Large intestine (tissue), 3 donors: Measurements from ENCODE around the gene FASLG. TPM values are rescaled to one million over a fixed set of nuclear protein-coding genes. Genes with fewer than 3 reads are reported as not detected.

ENCODE experiments used
- DNase-seq, 2 donors: peaks; one replicate each; pipeline versions ENCODE4 v3.0.0 to v3.0.0-alpha.2; 2013
- H3K27ac ChIP-seq: one replicate; pipeline ENCODE4 v1.5.1; 2013; ENCODE audit warnings: low read length
- H3K27me3 ChIP-seq: 2 replicates; pipeline ENCODE4 v1.6.1; 2013; ENCODE audit warnings: low read length; ENCODE audit not compliant: control insufficient read depth, insufficient read depth
- H3K36me3 ChIP-seq: 2 replicates; pipeline ENCODE4 v1.6.1; 2013; ENCODE audit warnings: low read length; ENCODE audit not compliant: control insufficient read depth, insufficient read depth
- H3K4me1 ChIP-seq: one replicate; pipeline ENCODE4 v1.6.1; 2013; ENCODE audit warnings: low read length; ENCODE audit not compliant: control insufficient read depth, insufficient read depth
- H3K4me3 ChIP-seq: one replicate; pipeline ENCODE4 v1.5.1; 2013; ENCODE audit warnings: low read length
- H3K9me3 ChIP-seq: one replicate; pipeline ENCODE4 v1.6.1; 2013; ENCODE audit warnings: mild to moderate bottlenecking, low read depth, low read length, moderate library complexity; ENCODE audit not compliant: control insufficient read depth
- WGBS: methylation state at CpG from one replicate; pipeline ENCODE4 v1.1.5; 2013; ENCODE audit warnings: low lambda C conversion rate; ENCODE audit not compliant: insufficient coverage; 5-methylcytosine and 5-hydroxymethylcytosine counted together
- polyA plus RNA-seq: library from polyadenylated mRNA; unstranded; fragments of 120-200 nt; gene quantifications from one replicate; pipeline ENCODE4 v1.2.1, GENCODE V29; 2013

FASLG gene
- polyA plus RNA-seq, 1 donor = 1.3 TPM

GRCh38 chr1:172641492-172641891 is 17.4 kb upstream of the FASLG start:
- no peaks in the 10 kb centered on the region for H3K9me3 ChIP-seq
- H3K27me3 ChIP-seq = peaks cover 9% of the 10 kb centered on the region
- H3K27ac ChIP-seq = no peak overlapping the region
- no peak overlapping the region for H3K4me3 ChIP-seq
- no CpG with 5 or more reads among the region's 5 CpGs for WGBS
- H3K36me3 ChIP-seq = no peaks in the 10 kb centered on the region
- no peak for DNase-seq
- H3K4me1 ChIP-seq = no peaks in the 10 kb centered on the region

GRCh38 chr1:172642970-172643369 is 15.9 kb upstream of the FASLG start:
- WGBS = 100% methylated on average over 2 of the region's 6 CpGs
- Histone ChIP-seq H3K9me3 (no peaks in the 10 kb centered on the region), H3K4me1 (no peaks in the 10 kb centered on the region), H3K27me3 (peaks cover 9% of the 10 kb centered on the region), H3K36me3 (no peaks in the 10 kb centered on the region), H3K4me3 (no peak overlapping the region), H3K27ac (no peak overlapping the region)
- peak in 1 of 2 donors; percentile 8 for DNase-seq

DNA sequence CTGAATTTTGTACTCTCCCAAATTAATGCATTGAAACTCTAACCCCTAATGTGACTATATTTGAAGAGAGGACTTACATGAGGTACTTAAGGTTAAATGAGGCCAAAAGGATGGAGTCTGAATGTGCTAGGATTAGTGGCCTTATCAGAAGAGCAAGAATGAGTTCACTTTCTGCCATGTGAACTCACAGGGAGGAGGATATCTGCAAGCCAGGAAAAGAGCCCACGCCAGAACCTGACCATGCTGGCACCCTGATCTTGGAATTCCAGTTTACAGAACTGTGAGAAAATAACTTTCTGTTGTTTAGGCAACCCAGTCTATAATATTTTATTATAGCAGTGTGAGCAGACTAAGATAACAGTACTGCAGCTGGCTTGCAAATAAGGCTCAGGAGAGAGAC is 12.2 kb upstream of the FASLG start:
- H3K4me1 ChIP-seq = no peaks in the 10 kb centered on the region
- no peaks in the 10 kb centered on the region for H3K36me3 ChIP-seq
- H3K27me3 ChIP-seq = no peaks in the 10 kb centered on the region
- no CpG with 5 or more reads among the region's 1 CpG for WGBS
- H3K4me3 ChIP-seq = no peak overlapping the region
- H3K9me3 ChIP-seq = no peaks in the 10 kb centered on the region
- no peak for DNase-seq
- H3K27ac ChIP-seq = no peak overlapping the region

DNA sequence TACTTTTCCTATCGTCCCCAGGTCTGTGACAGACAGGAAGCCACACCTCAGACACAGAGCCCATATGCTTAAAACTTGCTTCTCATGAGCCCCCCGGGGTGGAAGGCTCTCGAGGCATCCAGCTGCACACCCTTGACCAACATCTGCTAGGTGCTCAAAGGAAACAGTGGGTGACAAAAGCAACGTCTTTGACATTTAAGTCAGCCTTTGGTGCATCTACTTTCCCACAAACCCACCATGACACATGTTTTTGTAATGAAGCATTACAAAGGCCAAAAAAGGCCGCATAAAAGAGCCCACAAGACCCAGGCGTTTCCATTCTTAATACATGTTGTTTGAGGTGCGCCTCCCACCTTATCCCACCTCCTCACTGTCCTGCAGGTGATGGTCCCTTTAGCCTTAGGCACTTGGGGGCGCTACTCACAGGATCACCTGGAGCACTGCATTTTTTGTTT is 11.8 kb upstream of the FASLG start:
- no peaks in the 10 kb centered on the region for H3K9me3 ChIP-seq
- WGBS = no CpG with 5 or more reads among the region's 8 CpGs
- H3K4me3 ChIP-seq = no peak overlapping the region
- H3K36me3 ChIP-seq = no peaks in the 10 kb centered on the region
- no peaks in the 10 kb centered on the region for H3K4me1 ChIP-seq
- DNase-seq = no peak
- no peak overlapping the region for H3K27ac ChIP-seq
- no peaks in the 10 kb centered on the region for H3K27me3 ChIP-seq

- Histone ChIP-seq H3K4me3 (no peak overlapping the region), H3K27ac (no peak overlapping the region), H3K4me1 (no peaks in the 10 kb centered on the region), H3K9me3 (no peaks in the 10 kb centered on the region), H3K27me3 (peaks cover 1% of the 10 kb centered on the region), H3K36me3 (no peaks in the 10 kb centered on the region)
- no peak for DNase-seq
- WGBS = 92% methylated on average over 3 of the region's 4 CpGs
These were observed 10.9 kb upstream of the FASLG start for GRCh38 chr1:172647987-172648386.

DNA sequence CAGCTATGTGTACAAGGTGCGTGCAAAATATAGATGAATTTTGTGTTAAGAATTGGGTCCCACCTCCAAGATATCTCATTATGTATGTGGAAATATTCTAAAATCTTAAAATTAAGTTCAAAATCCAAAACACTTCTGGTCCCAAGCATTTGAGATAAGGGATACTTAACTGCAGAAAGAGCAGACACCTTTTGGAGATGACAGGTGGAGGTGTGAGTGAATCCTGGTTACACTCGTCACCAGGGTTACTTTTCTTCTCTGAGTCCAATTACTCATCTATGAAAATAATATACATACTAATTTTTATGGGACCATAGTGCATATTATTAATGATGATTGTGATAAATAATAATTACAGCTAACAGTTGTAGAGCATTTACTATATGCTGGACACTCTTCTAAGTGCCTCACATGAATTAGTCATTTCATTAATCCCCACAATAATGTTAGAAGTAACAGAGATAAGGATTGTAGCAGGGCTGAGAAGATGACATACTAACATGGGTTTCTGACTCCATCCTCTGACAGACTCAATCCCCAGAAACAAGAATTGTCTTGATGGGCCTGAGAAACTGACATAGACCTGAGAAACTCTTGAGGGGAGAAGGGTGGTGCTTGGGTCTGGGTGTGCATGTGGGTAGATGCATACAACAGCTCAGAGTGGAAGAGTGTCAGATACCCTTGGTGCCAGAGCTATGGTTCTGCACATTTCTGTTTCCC is 8.3 kb upstream of the FASLG start:
- WGBS = 100% methylated on average over 1 of the region's 2 CpGs
- H3K36me3 ChIP-seq = no peaks in the 10 kb centered on the region
- no peak overlapping the region for H3K4me3 ChIP-seq
- H3K4me1 ChIP-seq = no peaks in the 10 kb centered on the region
- H3K27me3 ChIP-seq = peaks cover 3% of the 10 kb centered on the region
- no peak overlapping the region for H3K27ac ChIP-seq
- H3K9me3 ChIP-seq = no peaks in the 10 kb centered on the region
- no peak for DNase-seq

DNA sequence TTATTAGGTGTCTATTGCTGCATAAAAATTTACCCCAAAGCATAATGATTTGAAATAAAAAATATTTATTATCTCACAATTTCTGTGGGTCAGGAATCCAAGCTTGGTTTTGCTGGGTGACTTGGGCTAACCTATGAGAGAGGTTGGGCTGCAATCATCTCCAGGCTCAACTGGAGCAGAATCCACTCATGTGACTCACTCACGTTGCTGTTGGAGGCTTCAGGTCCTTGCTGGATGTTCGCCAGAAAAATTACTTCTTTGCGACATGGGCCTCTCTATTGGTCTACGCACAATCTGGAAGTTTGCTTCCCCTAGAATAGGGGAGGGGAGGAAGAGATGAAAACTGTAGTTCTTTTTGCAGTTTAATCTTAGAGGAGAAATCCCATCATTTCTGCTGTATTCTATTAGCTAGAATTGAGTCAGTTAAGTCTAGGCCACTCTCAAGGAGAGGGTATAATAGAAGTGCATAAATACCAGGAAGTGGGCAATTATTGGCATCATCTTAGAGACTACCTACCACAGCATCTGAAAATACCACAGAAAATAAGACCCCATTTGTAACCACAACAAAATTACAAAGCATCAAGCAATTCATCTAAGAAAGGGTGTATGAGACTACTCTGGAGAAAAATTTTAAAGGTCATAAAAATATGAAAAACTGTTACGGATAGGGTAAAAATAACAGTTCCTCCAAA is 5.7 kb upstream of the FASLG start:
- no peak overlapping the region for H3K27ac ChIP-seq
- DNase-seq = no peak
- H3K27me3 ChIP-seq = peaks cover 3% of the 10 kb centered on the region
- H3K36me3 ChIP-seq = no peaks in the 10 kb centered on the region
- H3K4me3 ChIP-seq = no peak overlapping the region
- H3K9me3 ChIP-seq = no peaks in the 10 kb centered on the region
- WGBS = 57% methylated on average over 1 of the region's 5 CpGs
- H3K4me1 ChIP-seq = no peaks in the 10 kb centered on the region

DNA sequence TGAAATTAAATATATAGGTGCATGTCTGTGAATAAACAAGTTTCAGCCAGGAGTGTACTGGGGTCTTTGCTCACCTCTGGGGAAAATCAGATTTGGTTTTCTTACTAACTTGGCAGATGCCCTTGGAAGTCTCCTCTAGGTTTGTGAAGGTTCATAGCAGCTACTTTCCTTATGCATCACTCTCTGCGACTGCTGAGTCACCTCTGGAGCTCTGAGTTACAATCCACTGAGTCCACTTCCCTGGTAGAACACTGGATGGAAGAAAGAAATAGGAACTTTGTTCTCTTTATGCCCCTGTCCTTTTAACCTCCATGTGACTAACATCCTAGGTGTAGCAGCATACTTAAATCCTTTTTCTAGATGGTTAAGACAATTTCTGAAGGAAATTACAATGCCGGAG is 4.4 kb upstream of the FASLG start:
- H3K27me3 ChIP-seq = peaks cover 3% of the 10 kb centered on the region
- H3K27ac ChIP-seq = no peak overlapping the region
- H3K4me1 ChIP-seq = no peaks in the 10 kb centered on the region
- H3K9me3 ChIP-seq = no peaks in the 10 kb centered on the region
- H3K4me3 ChIP-seq = no peak overlapping the region
- no peaks in the 10 kb centered on the region for H3K36me3 ChIP-seq
- DNase-seq = peak in 1 of 2 donors; percentile 22
- 100% methylated on average over 1 of the region's 2 CpGs for WGBS

DNA sequence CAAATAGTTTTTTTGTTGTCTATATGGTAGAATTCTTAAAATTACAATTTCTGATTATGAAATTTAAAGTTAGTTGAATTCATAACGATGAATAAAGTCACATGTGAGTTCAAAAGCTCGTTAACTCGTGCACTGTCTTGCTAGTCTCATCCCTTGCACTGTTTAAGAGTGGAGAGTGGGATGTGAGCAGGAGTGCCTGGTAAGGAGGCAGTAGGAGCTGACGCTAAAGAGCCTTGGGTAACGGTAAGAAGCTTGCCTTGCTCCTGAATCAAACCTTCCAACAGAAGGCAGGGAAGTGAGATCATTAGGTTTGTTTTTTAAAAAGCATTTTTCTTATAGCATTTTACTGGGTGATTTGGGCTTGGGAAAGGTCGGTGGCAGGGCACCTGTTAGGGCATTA is 2.3 kb upstream of the FASLG start:
- Histone ChIP-seq H3K36me3 (no peaks in the 10 kb centered on the region), H3K9me3 (no peaks in the 10 kb centered on the region), H3K4me1 (no peaks in the 10 kb centered on the region), H3K27me3 (peaks cover 3% of the 10 kb centered on the region), H3K27ac (no peak overlapping the region), H3K4me3 (no peak overlapping the region)
- DNase-seq = no peak
- WGBS = 53% methylated on average over 2 of the region's 6 CpGs

DNA sequence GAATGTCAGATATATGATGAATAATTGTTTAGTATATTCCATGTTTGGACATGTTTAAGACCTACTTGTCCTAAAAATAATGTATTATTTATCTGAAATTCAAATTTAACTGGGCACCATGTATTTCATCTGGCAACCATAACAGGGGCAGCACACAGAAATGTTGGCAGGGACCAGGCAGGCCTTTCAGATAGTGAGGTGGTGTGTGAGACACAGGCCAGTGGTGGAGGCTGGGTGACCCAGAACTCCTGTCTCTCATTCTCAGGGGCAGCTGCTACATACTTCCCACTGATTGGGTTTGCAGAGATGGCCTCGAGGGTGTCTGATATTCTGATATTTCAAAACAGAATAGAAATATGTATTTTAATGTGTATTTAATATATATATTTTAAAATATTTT is 1.3 kb upstream of the FASLG start:
- no CpG with 5 or more reads among the region's 1 CpG for WGBS
- H3K4me1 ChIP-seq = no peaks in the 10 kb centered on the region
- DNase-seq = no peak
- H3K9me3 ChIP-seq = no peaks in the 10 kb centered on the region
- no peaks in the 10 kb centered on the region for H3K36me3 ChIP-seq
- peaks cover 3% of the 10 kb centered on the region for H3K27me3 ChIP-seq
- H3K4me3 ChIP-seq = no peak overlapping the region
- H3K27ac ChIP-seq = no peak overlapping the region

- Histone ChIP-seq H3K27me3 (peaks cover 8% of the 10 kb centered on the region), H3K9me3 (no peaks in the 10 kb centered on the region), H3K27ac (no peak overlapping the region), H3K36me3 (no peaks in the 10 kb centered on the region), H3K4me1 (no peaks in the 10 kb centered on the region), H3K4me3 (no peak overlapping the region)
- no peak for DNase-seq
- no CpG with 5 or more reads among the region's 3 CpGs for WGBS
These were observed 2.2 kb downstream of the FASLG start for GRCh38 chr1:172661107-172661506.
